ENCODE measurements around the gene ZSCAN25.
A peak's percentile ranks its signal among the peaks of the same experiment; 100 is the strongest.
"Not testable (repeated sequence)": the region's sequence is repeated elsewhere in the genome, so short reads cannot be mapped to it uniquely, and the experiment has no call there.

The ZSCAN25 gene

DNA sequence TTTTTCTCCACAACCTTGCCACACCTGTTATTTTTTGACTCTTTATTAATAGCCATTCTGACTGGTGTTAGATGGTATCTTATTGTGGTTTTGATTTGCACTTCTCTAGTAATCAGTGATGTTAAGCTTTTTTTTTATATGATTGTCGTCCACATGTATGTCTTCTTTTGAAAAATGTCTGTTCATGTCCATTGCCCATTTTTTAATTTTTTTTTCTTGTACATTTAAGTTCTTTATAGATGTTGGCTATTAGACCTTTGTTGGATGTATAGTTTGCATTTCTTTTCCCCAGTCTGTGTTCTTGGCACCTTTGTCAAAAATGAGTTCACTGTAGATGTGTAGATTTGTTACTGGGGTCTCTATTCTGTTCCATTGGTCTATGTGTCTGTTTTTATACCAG is 28.8 kb downstream of the ZSCAN25 start:
- no peak for DNase-seq (ENCODE audit: low read depth, low spot score)

GRCh38 chr7:99648843-99649242 is 32.1 kb downstream of the ZSCAN25 start:
- no peak for DNase-seq (ENCODE audit: low read depth, low spot score)

DNA sequence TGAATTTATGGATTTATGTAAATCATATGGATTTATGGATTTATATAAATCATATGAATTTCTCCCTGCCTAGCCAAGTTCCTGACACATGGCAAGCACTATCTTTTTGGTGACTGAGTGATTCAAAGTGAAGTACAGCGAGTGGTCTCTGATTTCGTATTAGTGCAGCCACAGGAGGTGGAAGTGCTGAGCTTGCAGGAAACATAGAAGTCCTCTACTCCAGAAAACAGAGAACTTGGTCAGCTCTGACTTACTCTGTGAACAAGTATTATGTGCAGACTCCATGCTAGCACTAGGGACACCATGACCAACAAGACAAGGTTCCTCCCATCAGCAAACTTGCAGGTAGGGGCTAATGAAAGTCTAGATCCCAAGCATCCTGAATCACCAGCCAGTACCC is 34.5 kb downstream of the ZSCAN25 start:
- DNase-seq (ENCODE audit: low read depth, low spot score), result no peak

DNA sequence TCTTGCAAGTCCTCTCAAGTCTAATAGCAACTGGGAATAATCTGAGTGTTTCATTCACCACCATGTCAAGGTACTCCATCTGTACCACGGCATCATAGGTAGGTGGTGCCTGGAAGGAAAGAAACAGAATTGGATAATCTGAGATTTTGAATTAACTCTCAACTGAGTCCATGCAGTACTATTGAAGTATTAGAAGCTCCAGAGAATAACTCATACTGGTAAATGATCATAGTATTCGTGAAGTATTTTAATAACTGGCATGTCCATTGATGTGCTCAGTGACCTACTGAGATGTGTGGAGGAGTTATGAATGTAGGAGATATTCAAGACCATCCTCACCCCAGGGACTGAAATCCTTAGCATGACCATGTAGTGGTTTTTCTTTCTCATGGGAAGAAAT is 35.9 kb downstream of the ZSCAN25 start:
- no peak for DNase-seq (ENCODE audit: low read depth, low spot score)

DNA sequence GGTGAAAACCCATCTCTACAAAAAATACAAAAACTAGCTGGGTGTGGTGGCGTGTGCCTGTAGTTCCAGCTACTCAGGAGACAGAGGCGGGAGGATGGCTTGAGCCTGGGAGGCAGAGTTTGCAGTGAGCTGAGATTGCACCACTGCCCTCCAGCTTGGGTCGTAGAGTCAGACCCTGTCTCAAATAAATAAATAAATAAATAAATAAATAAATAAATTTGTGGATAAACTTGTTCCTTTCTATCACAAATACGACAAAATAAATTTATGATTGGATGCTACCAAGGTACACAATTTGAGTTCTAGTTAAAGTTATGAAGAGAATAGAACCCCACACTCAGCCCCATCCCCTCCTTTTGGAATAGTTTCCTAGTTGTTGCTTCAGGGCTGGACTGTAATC is 36.5 kb downstream of the ZSCAN25 start:
- DNase-seq (ENCODE audit: low read depth, low spot score), result not testable (repeated sequence)

DNA sequence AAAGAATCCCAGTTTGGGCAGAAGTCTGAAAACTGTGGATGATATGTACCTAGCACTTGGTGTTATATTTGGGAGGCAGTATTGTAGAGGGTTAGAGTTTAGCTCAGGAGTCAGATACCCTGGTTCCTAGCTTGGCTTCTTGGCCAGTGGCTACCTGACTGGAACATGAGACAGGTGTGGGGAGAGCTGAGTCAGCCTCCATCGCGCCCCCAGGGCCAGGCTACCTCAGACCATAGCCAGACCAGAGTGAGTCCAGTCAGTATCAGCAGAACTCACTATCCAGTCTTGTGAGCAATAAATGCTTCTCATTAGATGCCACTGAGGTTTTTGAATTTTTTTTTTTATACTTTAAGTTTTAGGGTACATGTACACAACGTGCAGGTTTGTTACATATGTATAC is 37.0 kb downstream of the ZSCAN25 start:
- peak; percentile 47 for DNase-seq (ENCODE audit: low read depth, low spot score)

DNA sequence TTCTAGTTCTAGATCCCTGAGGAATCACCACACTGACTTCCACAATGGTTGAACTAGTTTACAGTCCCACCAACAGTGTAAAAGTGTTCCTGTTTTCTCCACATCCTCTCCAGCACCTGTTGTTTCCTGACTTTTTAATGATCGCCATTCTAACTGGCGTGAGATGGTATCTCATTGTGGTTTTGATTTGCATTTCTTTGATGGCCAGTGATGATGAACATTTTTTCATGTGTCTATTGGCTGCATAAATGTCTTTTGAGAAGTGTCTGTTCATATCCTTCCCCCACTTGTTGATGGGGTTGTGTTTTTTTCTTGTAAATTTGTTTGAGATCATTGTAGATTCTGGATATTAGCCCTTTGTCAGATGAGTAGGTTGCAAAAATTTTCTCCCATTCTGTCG is 37.9 kb downstream of the ZSCAN25 start:
- not testable (repeated sequence) for DNase-seq (ENCODE audit: low read depth, low spot score)

- DNase-seq (ENCODE audit: low read depth, low spot score), result not testable (repeated sequence)
Observed at GRCh38 chr7:99657879-99658278, 41.1 kb downstream of the ZSCAN25 start.

- no peak for DNase-seq (ENCODE audit: low read depth, low spot score)
Observed at GRCh38 chr7:99665312-99666012, 48.7 kb downstream of the ZSCAN25 start.

GRCh38 chr7:99666013-99666395 is 49.3 kb downstream of the ZSCAN25 start:
- DNase-seq (ENCODE audit: low read depth, low spot score), result no peak

DNA sequence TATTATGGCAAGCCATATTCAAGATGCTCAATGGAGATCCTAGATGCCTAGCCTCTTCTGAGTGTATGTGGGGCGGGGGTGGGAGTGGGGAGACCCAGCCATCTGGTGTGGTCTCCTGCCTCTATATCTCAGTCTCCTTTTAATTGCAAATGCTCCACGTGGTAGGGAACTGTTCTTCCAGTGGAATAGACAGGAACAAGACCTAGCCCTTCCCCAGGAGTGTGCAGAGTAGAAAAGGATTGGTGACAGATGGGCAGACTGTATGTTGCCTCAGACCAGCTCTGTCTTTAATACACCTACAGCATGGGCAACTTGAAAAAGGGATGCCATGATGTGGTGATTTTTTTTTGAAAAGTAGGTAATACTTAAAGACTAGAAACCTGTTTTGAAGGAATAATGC is 50.4 kb downstream of the ZSCAN25 start:
- DNase-seq (ENCODE audit: low read depth, low spot score), result no peak

GRCh38 chr7:99668541-99668940 is 51.8 kb downstream of the ZSCAN25 start:
- no peak for DNase-seq (ENCODE audit: low read depth, low spot score)

- no peak for DNase-seq (ENCODE audit: low read depth, low spot score)
Observed at GRCh38 chr7:99669782-99670181, 53.0 kb downstream of the ZSCAN25 start.

- no peak for DNase-seq (ENCODE audit: low read depth, low spot score)
Observed at GRCh38 chr7:99672573-99672972, 55.8 kb downstream of the ZSCAN25 start.

DNA sequence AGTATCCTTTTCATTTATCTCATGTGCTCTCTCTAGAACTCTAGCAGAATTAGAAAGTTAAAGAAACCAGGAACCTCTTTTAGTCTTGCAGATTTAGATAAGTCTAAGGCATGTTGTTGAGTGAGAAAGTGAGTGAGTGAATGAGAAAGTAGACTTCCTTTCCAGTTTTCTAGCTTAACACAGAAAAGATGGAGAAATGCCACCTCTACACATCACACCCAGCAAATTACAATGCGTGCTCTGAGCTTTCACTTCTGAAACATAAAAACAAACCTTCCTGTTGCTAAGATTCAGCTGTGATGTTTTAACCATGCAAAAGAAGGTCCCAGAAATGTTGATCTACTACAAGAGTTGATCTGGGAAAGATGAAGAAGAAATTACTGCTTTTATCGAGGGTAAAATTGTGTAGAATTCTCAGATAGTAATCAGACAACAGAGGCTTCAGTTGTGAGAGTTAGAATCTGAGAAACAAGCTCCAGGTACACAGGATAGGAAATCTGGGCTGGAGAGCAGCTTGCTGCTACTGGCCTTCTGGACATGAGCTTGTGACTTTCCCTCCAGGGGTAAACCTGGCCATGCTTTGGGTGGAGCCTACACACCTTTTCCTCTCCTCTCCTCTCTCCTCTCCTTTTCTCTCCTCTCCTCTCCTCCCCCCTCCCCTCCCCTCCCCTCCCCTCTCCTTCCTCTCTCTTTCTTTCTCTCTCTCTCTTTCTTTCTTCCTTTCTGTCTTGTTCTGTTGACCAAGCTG is 58.4 kb downstream of the ZSCAN25 start:
- no peak for DNase-seq (ENCODE audit: low read depth, low spot score)

- DNase-seq (ENCODE audit: low read depth, low spot score), result no peak
Observed at GRCh38 chr7:99677013-99677647, 60.4 kb downstream of the ZSCAN25 start.

- no peak for DNase-seq (ENCODE audit: low read depth, low spot score)
Observed at GRCh38 chr7:99677648-99678045, 60.9 kb downstream of the ZSCAN25 start.

DNA sequence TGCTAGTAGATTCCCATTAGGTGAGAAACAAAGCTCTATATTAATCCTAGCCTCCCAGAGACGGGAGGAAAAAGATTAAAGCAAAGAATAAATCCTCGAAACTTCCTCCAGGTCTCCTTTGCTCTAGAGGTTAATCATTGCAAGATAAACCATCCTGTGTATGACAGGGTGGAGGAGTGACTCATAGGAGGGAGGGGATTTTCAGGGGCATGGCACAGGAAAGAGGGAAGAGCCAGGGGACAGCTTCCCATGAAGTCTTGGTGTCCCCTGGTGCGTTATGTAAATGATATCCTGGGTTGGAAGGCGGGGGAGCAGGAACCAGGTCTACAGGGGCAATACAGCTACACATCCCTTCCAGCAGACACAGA is 62.3 kb downstream of the ZSCAN25 start:
- peak; percentile 20 for DNase-seq (ENCODE audit: low read depth, low spot score)

GRCh38 chr7:99679400-99680191 is 62.9 kb downstream of the ZSCAN25 start, which contains the start of gene CYP3A5:
Gene CYP3A5 (minus strand): TSS chr7:99679996. CDS start chr7:99679896, 100 bp downstream.
- no peak for DNase-seq (ENCODE audit: low read depth, low spot score)
